ENCODE data around the gene RELN. TPM values are rescaled to one million over a fixed set of nuclear protein-coding genes. Genes with fewer than 3 reads are reported as not detected.

RELN gene
- total and polyA plus RNA-seq, 2 donors (not counting 1 experiment from before 2014, with no cell fraction given), result not detected

GRCh38 chr7:103981003-103981423, 8.4 kb downstream of the RELN start:
- H3K27ac Mint-ChIP-seq, result no peak overlapping the region
- Histone ChIP-seq H4K20me1 (ENCODE audit: control insufficient read depth, insufficient read depth, low read length, poor library complexity, severe bottlenecking) (no peaks in the 10 kb centered on the region), H3K9ac (ENCODE audit: low read length) (no peak overlapping the region), H3K79me2 (ENCODE audit: control insufficient read depth, insufficient read depth, low read length) (no peaks in the 10 kb centered on the region), H3K4me1 (ENCODE audit: control insufficient read depth in 2 of 2, insufficient read depth in 2 of 2, low read length in 2 of 2) (no peaks in the 10 kb centered on the region), H3K27me3 (replicated peaks in 1 of 4; ENCODE audit: control extremely low read depth in 1 of 4, control insufficient read depth in 3 of 4, insufficient read depth in 4 of 4, low read length in 3 of 4) (no peaks in the 10 kb centered on the region), H2AFZ (ENCODE audit: insufficient read depth, low read depth, low read length, poor library complexity, severe bottlenecking) (no peak overlapping the region), H3K36me3 (replicated peaks in 1 of 2; ENCODE audit: control extremely low read depth in 1 of 2, control insufficient read depth in 1 of 2, extremely low read depth in 1 of 2, insufficient read depth in 2 of 2, low read length in 1 of 2) (no peaks in the 10 kb centered on the region), H3K27ac (ENCODE audit: low read length in 2 of 2) (no peak overlapping the region), H3K4me3 (ENCODE audit: control extremely low read depth in 1 of 5, extremely low read depth in 1 of 5, insufficient read depth in 1 of 5, low read depth in 2 of 5, low read length in 4 of 5) (no peak overlapping the region), H3K9me3 (ENCODE audit: control extremely low read depth in 1 of 3, control insufficient read depth in 2 of 3, insufficient read depth in 1 of 3, low read length in 2 of 3) (no peaks in the 10 kb centered on the region), H3K4me2 (replicated peaks; ENCODE audit: low read depth, low read length, poor library complexity, severe bottlenecking) (no peak overlapping the region)
- intact Hi-C loops (cut with micrococcal nuclease), result no loop called here
- no peaks in the 10 kb centered on the region for H3K4me1 Mint-ChIP-seq
- no peak for ATAC-seq (ENCODE audit: low read depth)
- H3K9me3 Mint-ChIP-seq (ENCODE audit: insufficient read depth), result no peaks in the 10 kb centered on the region
- DNase-seq, result no peak
- no peak overlapping the region for H3K4me3 Mint-ChIP-seq
- ChIA-PET POLR2A (no interaction called here), CTCF (no interaction called here)
- TF ChIP-seq EZH2 (IDR thresholded peaks at IDR 0.05; ENCODE audit: borderline replicate concordance, insufficient read depth, low read depth, low read length, poor library complexity, severe bottlenecking) (no peak), CTCF (IDR thresholded peaks at IDR 0.05) (no peak)
- no CpG with 5 or more reads among the region's 2 CpGs for WGBS (ENCODE audit: insufficient coverage)
- H3K27me3 Mint-ChIP-seq, result peaks cover 24% of the 10 kb centered on the region

GRCh38 chr7:103972779-103973434, 16.6 kb downstream of the RELN start:
- Histone ChIP-seq H3K4me3 (ENCODE audit: control extremely low read depth in 1 of 5, extremely low read depth in 1 of 5, insufficient read depth in 1 of 5, low read depth in 2 of 5, low read length in 4 of 5) (no peak overlapping the region), H3K36me3 (replicated peaks in 1 of 2; ENCODE audit: control extremely low read depth in 1 of 2, control insufficient read depth in 1 of 2, extremely low read depth in 1 of 2, insufficient read depth in 2 of 2, low read length in 1 of 2) (no peaks in the 10 kb centered on the region), H3K27ac (ENCODE audit: low read length in 2 of 2) (no peak overlapping the region), H3K27me3 (replicated peaks in 1 of 4; ENCODE audit: control extremely low read depth in 1 of 4, control insufficient read depth in 3 of 4, insufficient read depth in 4 of 4, low read length in 3 of 4) (no peaks in the 10 kb centered on the region), H3K79me2 (ENCODE audit: control insufficient read depth, insufficient read depth, low read length) (no peaks in the 10 kb centered on the region), H3K4me1 (ENCODE audit: control insufficient read depth in 2 of 2, insufficient read depth in 2 of 2, low read length in 2 of 2) (no peaks in the 10 kb centered on the region), H3K9ac (ENCODE audit: low read length) (no peak overlapping the region), H3K4me2 (replicated peaks; ENCODE audit: low read depth, low read length, poor library complexity, severe bottlenecking) (no peak overlapping the region), H4K20me1 (ENCODE audit: control insufficient read depth, insufficient read depth, low read length, poor library complexity, severe bottlenecking) (no peaks in the 10 kb centered on the region), H2AFZ (ENCODE audit: insufficient read depth, low read depth, low read length, poor library complexity, severe bottlenecking) (no peak overlapping the region), H3K9me3 (ENCODE audit: control extremely low read depth in 1 of 3, control insufficient read depth in 2 of 3, insufficient read depth in 1 of 3, low read length in 2 of 3) (no peaks in the 10 kb centered on the region)
- WGBS (ENCODE audit: insufficient coverage), result no CpG with 5 or more reads among the region's 2 CpGs
- peaks cover 11% of the 10 kb centered on the region for H3K27me3 Mint-ChIP-seq
- intact Hi-C loops (cut with micrococcal nuclease), result no loop called here
- no peaks in the 10 kb centered on the region for H3K9me3 Mint-ChIP-seq (ENCODE audit: insufficient read depth)
- H3K4me1 Mint-ChIP-seq, result no peaks in the 10 kb centered on the region
- POLR2A ChIA-PET, result no interaction called here
- TF ChIP-seq EZH2 (IDR thresholded peaks at IDR 0.05; ENCODE audit: borderline replicate concordance, insufficient read depth, low read depth, low read length, poor library complexity, severe bottlenecking), result no peak
- no peak for TF ChIP-seq CTCF (IDR thresholded peaks at IDR 0.05)
- H3K4me3 Mint-ChIP-seq, result no peak overlapping the region
- CTCF ChIA-PET, result no interaction called here
- no peak overlapping the region for H3K27ac Mint-ChIP-seq
- DNase-seq, result no peak
- no peak for ATAC-seq (ENCODE audit: low read depth)

Data from B cell (primary cell).